ENCODE results near the gene XRCC3.
"Not testable (repeated sequence)": the region's sequence is repeated elsewhere in the genome, so short reads cannot be mapped to it uniquely, and the experiment has no call there.

Gene XRCC3

GRCh38 chr14:103693515-103693914 lies 21.7 kb downstream of the XRCC3 start:
- DNase-seq (ENCODE audit: low read depth) = no peak

GRCh38 chr14:103692871-103693270 lies 22.4 kb downstream of the XRCC3 start:
- no peak for DNase-seq (ENCODE audit: low read depth)

- no peak for DNase-seq (ENCODE audit: low read depth)
These were observed 23.1 kb downstream of the XRCC3 start for GRCh38 chr14:103692159-103692558.

GRCh38 chr14:103691655-103692054 lies 23.6 kb downstream of the XRCC3 start:
- not testable (repeated sequence) for DNase-seq (ENCODE audit: low read depth)

- DNase-seq (ENCODE audit: low read depth) = no peak
These were observed 24.9 kb downstream of the XRCC3 start for GRCh38 chr14:103690332-103690731.

- DNase-seq (ENCODE audit: low read depth) = no peak
These were observed 26.0 kb downstream of the XRCC3 start for GRCh38 chr14:103688906-103689902.

GRCh38 chr14:103688441-103688840 lies 26.8 kb downstream of the XRCC3 start:
- DNase-seq (ENCODE audit: low read depth) = no peak

GRCh38 chr14:103687712-103688111 lies 27.5 kb downstream of the XRCC3 start:
- DNase-seq (ENCODE audit: low read depth) = no peak

GRCh38 chr14:103686831-103687485 lies 28.3 kb downstream of the XRCC3 start:
- no peak for DNase-seq (ENCODE audit: low read depth)

GRCh38 chr14:103685276-103686211 lies 29.7 kb downstream of the XRCC3 start:
- no peak for DNase-seq (ENCODE audit: low read depth)

- no peak for DNase-seq (ENCODE audit: low read depth)
These were observed 30.4 kb downstream of the XRCC3 start for GRCh38 chr14:103684871-103685270.

- no peak for DNase-seq (ENCODE audit: low read depth)
These were observed 30.8 kb downstream of the XRCC3 start for GRCh38 chr14:103684471-103684870.

- DNase-seq (ENCODE audit: low read depth) = no peak
These were observed 32.1 kb downstream of the XRCC3 start for GRCh38 chr14:103683139-103683538.

GRCh38 chr14:103680491-103681231 lies 34.6 kb downstream of the XRCC3 start:
- no peak for DNase-seq (ENCODE audit: low read depth)

GRCh38 chr14:103679351-103679750 lies 35.9 kb downstream of the XRCC3 start:
- DNase-seq (ENCODE audit: low read depth) = peak; percentile 10

- DNase-seq (ENCODE audit: low read depth) = no peak
These were observed 38.2 kb downstream of the XRCC3 start for GRCh38 chr14:103676881-103677675.

GRCh38 chr14:103675957-103676356 lies 39.3 kb downstream of the XRCC3 start:
- no peak for DNase-seq (ENCODE audit: low read depth)

GRCh38 chr14:103671911-103672310 lies 43.3 kb downstream of the XRCC3 start:
- DNase-seq (ENCODE audit: low read depth) = no peak

GRCh38 chr14:103669370-103669769 lies 45.9 kb downstream of the XRCC3 start:
- DNase-seq (ENCODE audit: low read depth) = no peak

- no peak for DNase-seq (ENCODE audit: low read depth)
These were observed 47.1 kb downstream of the XRCC3 start for GRCh38 chr14:103668117-103668516.
